Myometrial cell (primary cell): ENCODE results near the gene ELFN1. TPM values are rescaled to one million over a fixed set of nuclear protein-coding genes. Genes with fewer than 3 reads are reported as not detected.

Experiments used
- total RNA-seq: library from RNA; depleted of rRNA; stranded (reverse); fragments of >200 nt; gene quantifications from 2 replicates; pipeline ENCODE4 v1.2.3, GENCODE V29; 2015

ELFN1 gene
- 0.29 and 0.89 TPM in 2 replicates for total RNA-seq

GRCh38 chr7:1669954-1670893 lies at the start of gene ELFN1:
ELFN1 (plus strand) TSS chr7:1670277; CDS start chr7:1744597, 74,320 bp downstream.

Other genes starting within 250 kb of the ELFN1 start
- 22.8 and 26.2 TPM in 2 replicates for gene MICALL2, start 210.8 kb upstream of the ELFN1 start, total RNA-seq
- gene INTS1, start 165.9 kb upstream of the ELFN1 start, total RNA-seq = 74.3 and 75.2 TPM in 2 replicates
- 9.9 and 21.6 TPM in 2 replicates for gene MAFK, start 139.6 kb upstream of the ELFN1 start, total RNA-seq
- 0.18 TPM in 1 of 2 replicates, not detected in the other for gene TMEM184A, start 114.1 kb upstream of the ELFN1 start, total RNA-seq
- gene PSMG3, start 100.2 kb upstream of the ELFN1 start, total RNA-seq = 47.0 and 54.9 TPM in 2 replicates